Breast epithelium (tissue), 4 donors: Measurements from ENCODE around the gene PRSS50. TPM values are rescaled to one million over a fixed set of nuclear protein-coding genes. Genes with fewer than 3 reads are reported as not detected.
"Not testable (repeated sequence)": the region's sequence is repeated elsewhere in the genome, so short reads cannot be mapped to it uniquely, and the experiment has no call there.

Experiments used
- DNase-seq, 2 donors: peaks; one replicate each; pipeline ENCODE4 v3.0.0-alpha.2; 2019; ENCODE audit warnings: low spot score in 2 of 2
- H3K27ac ChIP-seq, 2 donors: fragments of 200-600 bp; sonication (generic) in 1 of 2; one replicate each; pipeline ENCODE4 v1.5.1; 2016 to 2019; ENCODE audit warnings: mild to moderate bottlenecking in 1 of 2
- H3K27me3 ChIP-seq, 2 donors: fragments of 200-600 bp; sonication (generic) in 1 of 2; one replicate each; pipeline versions ENCODE4 v1.5.1 to v1.6.0; 2017 to 2019; ENCODE audit warnings: control low read depth in 1 of 2, mild to moderate bottlenecking in 1 of 2
- H3K36me3 ChIP-seq: fragments of 200-600 bp; one replicate; pipeline ENCODE4 v1.5.1; 2019
- H3K4me1 ChIP-seq, 2 donors: fragments of 200-600 bp; sonication (generic); one replicate each; pipeline ENCODE4 v1.5.1; 2016 to 2019; ENCODE audit warnings: control low read depth in 1 of 2
- H3K4me3 ChIP-seq, 3 donors: fragments of 200-600 bp; sonication (generic); 1 replicate in 2 of 3; 2 replicates in 1 of 3; pipeline ENCODE4 v1.5.1; 2016 to 2019; ENCODE audit warnings: mild to moderate bottlenecking in 3 of 3, moderate library complexity in 2 of 3
- H3K9me3 ChIP-seq, 2 donors: fragments of 200-600 bp; sonication (generic) in 1 of 2; one replicate each; pipeline ENCODE4 v1.5.1; 2016 to 2019; ENCODE audit warnings: control low read depth in 1 of 2
- CTCF ChIP-seq, 3 donors: fragments of 450-650 bp; IDR thresholded peaks; one replicate each; pipeline ENCODE4 v1.5.1; 2016 to 2017; ENCODE audit warnings: antibody characterized with exemption in 3 of 3, mild to moderate bottlenecking in 3 of 3, moderate library complexity in 3 of 3
- POLR2A ChIP-seq: fragments of 450-650 bp; IDR thresholded peaks from one replicate; pipeline ENCODE4 v1.6.1; 2016; ENCODE audit warnings: antibody characterized with exemption, mild to moderate bottlenecking, moderate library complexity
- POLR2AphosphoS5 ChIP-seq, 3 donors: sonication (generic); formaldehyde crosslinking; IDR thresholded peaks; one replicate each; pipeline ENCODE4 v1.6.1; 2017; ENCODE audit warnings: antibody characterized with exemption in 3 of 3
- intact Hi-C: fragments of 100-400 bp; cut with DNase I; formaldehyde crosslinking; loops from one replicate; pipeline ENCODE4 v1.15.1; 2023; ENCODE audit warnings: low total_unique reads
- total RNA-seq, 3 donors: library from RNA; depleted of rRNA; stranded (reverse); fragments of >200 nt; gene quantifications; one replicate each; pipeline ENCODE4 v1.1.0, GENCODE V29; 2016

Gene PRSS50
- total RNA-seq, 3 donors from 2014 or later, result 2.9 to 3.6 TPM; not detected in 1

- Histone ChIP-seq H3K27ac (no peak overlapping the region), H3K27me3 (no peaks in the 10 kb centered on the region), H3K4me3 (no peak overlapping the region), H3K9me3 (no peaks in the 10 kb centered on the region), H3K36me3 (no peaks in the 10 kb centered on the region), H3K4me1 (no peaks in the 10 kb centered on the region)
- intact Hi-C loops, result loop anchor here (10.0 kb wide), 1 partner anchor 188 kb away; no protein-coding TSS in a partner anchor
- TF ChIP-seq POLR2A (no peak), CTCF (IDR thresholded peaks at IDR 0.05) (no peak), POLR2AphosphoS5 (IDR thresholded peaks at IDR 0.05) (no peak)
- peak in 1 of 2 donors; percentile 39 for DNase-seq
Observed at GRCh38 chr3:46706771-46707582, 10.7 kb downstream of the PRSS50 start.

- intact Hi-C loops, result loop anchor here (10.0 kb wide), 1 partner anchor 189 kb away; no protein-coding TSS in a partner anchor
- no peak for TF ChIP-seq POLR2A
- no peak for TF ChIP-seq CTCF (IDR thresholded peaks at IDR 0.05)
- no peak for TF ChIP-seq POLR2AphosphoS5 (IDR thresholded peaks at IDR 0.05)
- DNase-seq, result no peak
- Histone ChIP-seq H3K9me3 (no peaks in the 10 kb centered on the region), H3K4me3 (no peak overlapping the region), H3K4me1 (peaks cover 4 to 7% of the 10 kb centered on the region in 2 donors), H3K27me3 (no peaks in the 10 kb centered on the region), H3K36me3 (no peaks in the 10 kb centered on the region), H3K27ac (no peak overlapping the region)
Observed at GRCh38 chr3:46705751-46706552, 11.7 kb downstream of the PRSS50 start.

GRCh38 chr3:46705022-46705530 is 12.6 kb downstream of the PRSS50 start:
- DNase-seq, result peak; percentile 69 to 80
- no peaks in the 10 kb centered on the region for H3K27me3 ChIP-seq
- H3K9me3 ChIP-seq, result no peaks in the 10 kb centered on the region
- no peak for TF ChIP-seq POLR2AphosphoS5 (IDR thresholded peaks at IDR 0.05)
- TF ChIP-seq CTCF (IDR thresholded peaks at IDR 0.05), result peak; percentile 97
- intact Hi-C loops, result loop anchor here (10.0 kb wide), 1 partner anchor 190 kb away; no protein-coding TSS in a partner anchor
- H3K27ac ChIP-seq, result no peak overlapping the region
- no peaks in the 10 kb centered on the region for H3K36me3 ChIP-seq
- no peak overlapping the region for H3K4me3 ChIP-seq
- peaks cover 4 to 10% of the 10 kb centered on the region in 2 donors for H3K4me1 ChIP-seq

- H3K9me3 ChIP-seq, H3K27ac ChIP-seq, H3K36me3 ChIP-seq, DNase-seq, H3K27me3 ChIP-seq, H3K4me3 ChIP-seq: not testable (repeated sequence)
- intact Hi-C loops, result loop anchor here (10.0 kb wide), 1 partner anchor 190 kb away; no protein-coding TSS in a partner anchor
- H3K4me1 ChIP-seq, result peaks cover 4 to 10% of the 10 kb centered on the region in 2 donors
Observed at GRCh38 chr3:46704346-46704745, 13.3 kb downstream of the PRSS50 start.

- intact Hi-C loops, result loop anchor here (10.0 kb wide), 1 partner anchor 192 kb away; no protein-coding TSS in a partner anchor
- Histone ChIP-seq H3K4me1 (peaks cover 4 to 10% of the 10 kb centered on the region in 2 donors), H3K36me3 (no peaks in the 10 kb centered on the region), H3K4me3 (no peak overlapping the region), H3K27ac (no peak overlapping the region), H3K9me3 (no peaks in the 10 kb centered on the region), H3K27me3 (no peaks in the 10 kb centered on the region)
- no peak for DNase-seq
- no peak for TF ChIP-seq POLR2A
- TF ChIP-seq CTCF (IDR thresholded peaks at IDR 0.05), result no peak
- no peak for TF ChIP-seq POLR2AphosphoS5 (IDR thresholded peaks at IDR 0.05)
Observed at GRCh38 chr3:46703013-46703520, 14.6 kb downstream of the PRSS50 start.
